ENCODE measurements around the gene PPEF1.

PPEF1 gene

DNA sequence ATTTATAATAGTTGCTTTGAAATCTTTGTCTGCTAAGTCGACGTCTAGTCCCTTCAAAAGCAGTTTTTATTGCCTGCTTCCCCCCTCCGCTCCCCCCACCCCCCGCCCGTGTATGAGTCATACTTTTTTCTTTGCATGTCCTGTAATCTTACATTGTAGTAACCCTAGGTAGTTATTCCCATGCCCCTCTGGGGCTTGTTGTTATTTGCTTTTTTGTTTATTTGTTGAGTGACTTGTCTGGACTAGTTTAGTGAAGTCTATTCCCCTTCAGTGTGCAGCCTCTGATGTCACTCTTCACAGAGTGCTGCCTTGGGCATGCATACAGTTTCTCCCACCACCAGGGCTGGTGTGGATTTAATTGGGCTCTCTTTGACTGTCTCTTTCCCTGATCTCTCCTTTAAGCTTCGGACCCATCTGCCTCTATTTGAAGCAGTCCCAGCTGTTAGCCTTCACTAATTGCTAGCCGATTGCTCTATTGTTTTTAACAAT, 86.2 kb downstream of the PPEF1 start:
- DNase-seq (ENCODE audit: low read depth): peak; percentile 43
- no peak overlapping the region for H3K4me3 ChIP-seq (ENCODE audit: low read length)
- TF ChIP-seq, protein P1, sequence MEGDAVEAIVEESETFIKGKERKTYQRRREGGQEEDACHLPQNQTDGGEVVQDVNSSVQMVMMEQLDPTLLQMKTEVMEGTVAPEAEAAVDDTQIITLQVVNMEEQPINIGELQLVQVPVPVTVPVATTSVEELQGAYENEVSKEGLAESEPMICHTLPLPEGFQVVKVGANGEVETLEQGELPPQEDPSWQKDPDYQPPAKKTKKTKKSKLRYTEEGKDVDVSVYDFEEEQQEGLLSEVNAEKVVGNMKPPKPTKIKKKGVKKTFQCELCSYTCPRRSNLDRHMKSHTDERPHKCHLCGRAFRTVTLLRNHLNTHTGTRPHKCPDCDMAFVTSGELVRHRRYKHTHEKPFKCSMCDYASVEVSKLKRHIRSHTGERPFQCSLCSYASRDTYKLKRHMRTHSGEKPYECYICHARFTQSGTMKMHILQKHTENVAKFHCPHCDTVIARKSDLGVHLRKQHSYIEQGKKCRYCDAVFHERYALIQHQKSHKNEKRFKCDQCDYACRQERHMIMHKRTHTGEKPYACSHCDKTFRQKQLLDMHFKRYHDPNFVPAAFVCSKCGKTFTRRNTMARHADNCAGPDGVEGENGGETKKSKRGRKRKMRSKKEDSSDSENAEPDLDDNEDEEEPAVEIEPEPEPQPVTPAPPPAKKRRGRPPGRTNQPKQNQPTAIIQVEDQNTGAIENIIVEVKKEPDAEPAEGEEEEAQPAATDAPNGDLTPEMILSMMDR (IDR thresholded peaks at IDR 0.05; ENCODE audit: insufficient read depth, low read depth, low read length, missing control alignments): peak; percentile 25

DNA sequence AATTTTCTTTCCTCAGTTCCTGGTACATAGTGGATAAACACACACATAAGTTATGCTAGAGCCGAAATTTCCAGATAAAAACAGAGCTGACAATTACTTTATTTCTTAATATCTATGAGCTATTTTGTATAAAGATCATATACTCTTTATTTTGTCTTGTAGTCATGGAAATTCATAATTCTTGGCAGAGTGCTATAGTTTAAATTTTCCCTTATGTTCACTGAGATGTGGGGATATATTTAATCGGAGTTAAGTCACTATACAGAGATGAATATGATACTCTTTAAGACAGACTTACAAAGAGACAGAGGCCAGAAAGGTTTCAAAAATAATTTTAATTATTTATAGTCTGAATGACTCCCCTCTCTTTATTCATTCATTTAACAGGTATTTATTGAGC, 89.7 kb downstream of the PPEF1 start:
- DNase-seq (ENCODE audit: low read depth): no peak
- TF ChIP-seq, protein P1 (IDR thresholded peaks at IDR 0.05; ENCODE audit: insufficient read depth, low read depth, low read length, missing control alignments): no peak
- H3K4me3 ChIP-seq (ENCODE audit: low read length): no peak overlapping the region

DNA sequence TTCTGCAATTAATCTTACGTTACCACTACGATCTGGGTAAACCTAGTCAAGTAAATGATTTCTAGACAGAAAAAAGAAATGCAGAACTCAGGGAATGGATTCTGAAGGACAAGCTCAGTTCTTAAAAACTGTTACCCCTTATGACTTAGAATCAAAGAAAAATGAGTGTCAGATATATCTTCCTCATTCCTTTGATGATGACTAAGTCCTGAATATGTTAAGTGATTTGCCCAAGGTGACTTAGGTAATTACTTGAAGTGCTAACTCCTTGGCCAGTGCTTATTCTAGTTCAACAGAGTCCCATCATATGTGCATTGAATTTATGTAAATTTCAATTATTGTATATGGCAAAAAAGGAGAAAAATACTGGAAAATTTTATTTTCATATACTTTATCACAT, 92.5 kb downstream of the PPEF1 start:
- TF ChIP-seq, protein P1 (IDR thresholded peaks at IDR 0.05; ENCODE audit: insufficient read depth, low read depth, low read length, missing control alignments): no peak
- DNase-seq (ENCODE audit: low read depth): no peak
- no peak overlapping the region for H3K4me3 ChIP-seq (ENCODE audit: low read length)

DNA sequence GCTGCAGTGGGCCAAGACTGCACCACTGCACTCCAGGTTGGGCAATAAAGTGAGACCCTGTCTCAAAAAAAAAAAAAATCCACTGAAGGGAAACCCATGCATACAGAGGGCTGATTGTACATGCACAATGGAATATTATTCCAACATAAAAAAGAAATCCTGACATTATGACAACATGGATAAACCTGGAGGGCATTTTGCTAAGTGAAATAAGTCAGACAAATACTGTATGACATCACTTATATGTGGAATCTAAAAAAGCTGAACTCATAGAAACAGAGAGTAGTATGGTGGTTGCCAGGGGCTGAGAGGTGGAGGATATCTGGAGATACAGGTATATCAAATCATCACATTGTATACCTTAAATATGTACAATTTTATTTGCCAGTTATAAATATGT, 102.2 kb downstream of the PPEF1 start:
- no peak overlapping the region for H3K4me3 ChIP-seq (ENCODE audit: low read length)
- TF ChIP-seq, protein P1 (IDR thresholded peaks at IDR 0.05; ENCODE audit: insufficient read depth, low read depth, low read length, missing control alignments): no peak
- DNase-seq (ENCODE audit: low read depth): no peak

DNA sequence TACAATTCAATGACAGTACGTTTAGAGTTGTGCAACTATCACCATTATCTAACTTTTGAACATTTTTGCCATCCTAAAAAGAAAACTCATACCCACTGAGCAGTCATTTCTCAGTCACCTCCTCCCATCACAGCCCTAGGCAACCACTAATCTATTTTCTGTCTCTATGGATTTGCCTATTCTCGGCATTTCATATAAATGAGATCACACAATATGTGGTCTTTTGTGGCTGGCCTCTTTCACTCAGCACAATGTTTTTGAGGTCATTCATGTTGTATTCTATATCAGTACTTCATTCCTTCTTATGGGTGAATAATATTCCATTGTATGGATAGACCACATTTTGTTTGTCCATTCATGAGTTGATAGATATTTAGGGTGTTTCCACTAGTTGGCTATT, 103.0 kb downstream of the PPEF1 start:
- no peak overlapping the region for H3K4me3 ChIP-seq (ENCODE audit: low read length)
- DNase-seq (ENCODE audit: low read depth): no peak
- TF ChIP-seq, protein P1 (IDR thresholded peaks at IDR 0.05; ENCODE audit: insufficient read depth, low read depth, low read length, missing control alignments): no peak

DNA sequence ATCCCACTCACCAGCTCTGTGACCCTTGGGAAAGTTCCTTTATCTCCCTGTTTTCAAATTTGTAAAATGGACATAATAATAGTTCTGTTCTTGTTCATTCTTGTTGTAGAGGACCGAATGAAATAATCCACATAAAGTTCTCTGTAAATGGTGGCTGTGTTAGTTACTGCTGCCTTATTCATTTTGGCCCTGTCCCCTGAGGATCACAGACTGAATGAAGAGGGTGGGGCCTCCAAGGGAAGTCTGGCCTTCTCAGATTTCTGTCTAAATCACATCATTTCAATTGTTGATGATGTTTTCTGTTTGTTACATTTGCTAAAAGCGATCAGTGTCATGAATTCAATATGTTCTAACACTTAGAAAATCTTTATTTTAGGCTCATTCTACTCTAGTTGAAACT, 117.9 kb downstream of the PPEF1 start:
- TF ChIP-seq, protein P1 (IDR thresholded peaks at IDR 0.05; ENCODE audit: insufficient read depth, low read depth, low read length, missing control alignments): no peak
- DNase-seq (ENCODE audit: low read depth): no peak
- no peak overlapping the region for H3K4me3 ChIP-seq (ENCODE audit: low read length)

DNA sequence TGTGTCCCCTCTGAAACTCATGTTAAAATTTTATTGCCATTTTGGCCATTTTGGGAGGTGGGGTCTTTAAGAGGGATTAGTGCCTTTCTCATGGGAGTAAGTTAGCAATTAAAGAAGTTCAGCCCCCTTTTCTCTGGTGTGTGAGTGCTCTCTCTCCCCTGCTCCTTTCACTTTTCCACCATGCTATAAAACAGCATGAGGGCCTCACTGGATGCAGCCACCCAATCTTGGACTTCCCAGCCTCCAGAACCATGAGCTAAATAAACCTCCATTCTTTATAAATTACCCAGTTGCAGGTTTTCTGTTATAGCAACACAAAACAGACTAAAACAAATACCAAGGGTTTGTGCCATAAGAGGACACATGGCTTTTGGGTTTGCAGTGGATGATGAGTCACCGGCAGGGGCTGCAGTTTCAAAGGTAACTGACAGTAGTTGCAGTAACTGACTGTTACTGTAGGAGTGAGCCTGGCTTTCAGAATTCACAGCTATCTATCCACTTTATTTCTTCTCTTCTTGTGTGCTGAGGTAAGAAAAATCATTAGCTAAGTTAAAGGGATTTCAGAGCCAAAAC, 121.5 kb downstream of the PPEF1 start:
- DNase-seq (ENCODE audit: low read depth): peak; percentile 4
- no peak overlapping the region for H3K4me3 ChIP-seq (ENCODE audit: low read length)
- TF ChIP-seq, protein P1 (IDR thresholded peaks at IDR 0.05; ENCODE audit: insufficient read depth, low read depth, low read length, missing control alignments): no peak
